HUES64 (cell line): Measurements from ENCODE around the gene ABCD3.
"Not testable (repeated sequence)": the region's sequence is repeated elsewhere in the genome, so short reads cannot be mapped to it uniquely, and the experiment has no call there.

Experiments used
- H3K27ac ChIP-seq: 2 replicates; pipeline ENCODE4 v1.7.0; 2013; ENCODE audit warnings: low read depth, low read length, inconsistent platforms
- H3K27me3 ChIP-seq: 2 replicates; pipeline ENCODE4 v1.6.1; 2013; ENCODE audit warnings: mild to moderate bottlenecking, low read length; ENCODE audit not compliant: insufficient read depth
- H3K36me3 ChIP-seq: 2 replicates; pipeline ENCODE4 v1.6.1; 2013; ENCODE audit warnings: mild to moderate bottlenecking, low read length; ENCODE audit not compliant: insufficient read depth
- H3K4me1 ChIP-seq: 2 replicates; pipeline ENCODE4 v1.6.1; 2013; ENCODE audit warnings: mild to moderate bottlenecking, low read length, moderate library complexity; ENCODE audit not compliant: insufficient read depth
- H3K4me3 ChIP-seq: 2 replicates; pipeline ENCODE4 v1.5.1; 2013; ENCODE audit warnings: mild to moderate bottlenecking, low read length, moderate library complexity
- H3K9ac ChIP-seq: 2 replicates; pipeline ENCODE4 v1.6.1; 2013; ENCODE audit warnings: mild to moderate bottlenecking, low read depth, low read length
- H3K9me3 ChIP-seq: 2 replicates; pipeline ENCODE4 v1.6.1; 2013; ENCODE audit warnings: low read depth, low read length; ENCODE audit not compliant: insufficient read depth
- WGBS: fragments of 150-250, 120-280 bp; methylation state at CpG from one replicate; pipeline ENCODE4 v1.1.7; 2013; ENCODE audit warnings: missing lambda C conversion rate; 5-methylcytosine and 5-hydroxymethylcytosine counted together

ABCD3 gene

DNA sequence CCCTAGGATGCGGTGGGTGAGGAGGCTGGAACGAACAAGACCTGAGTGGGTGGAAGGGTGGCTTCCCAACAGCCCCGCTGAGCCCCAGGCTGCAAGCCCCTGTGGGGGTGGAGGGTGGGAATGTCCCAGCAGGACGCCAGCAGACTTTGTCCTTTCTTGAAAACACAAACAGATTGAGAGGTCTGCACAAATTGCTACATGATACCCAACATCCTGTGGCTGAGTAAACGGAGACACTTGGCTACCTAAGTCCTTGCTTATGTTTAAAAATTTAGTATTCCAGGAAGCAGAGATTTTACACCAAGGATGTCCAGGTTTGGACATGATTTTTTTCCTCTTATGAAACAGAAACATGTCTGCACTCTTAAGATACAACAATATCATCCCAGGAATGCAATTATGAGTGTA lies 135.1 kb downstream of the ABCD3 start:
- Histone ChIP-seq H3K4me3 (0 out of 2 replicates have a peak overlapping the region, but pooled peaks have one; percentile 10), H3K36me3 (no peaks in the 10 kb centered on the region), H3K27ac (no peak overlapping the region), H3K9ac (no peak overlapping the region), H3K27me3 (no peaks in the 10 kb centered on the region), H3K4me1 (peaks cover 42% of the 10 kb centered on the region), H3K9me3 (no peaks in the 10 kb centered on the region)
- WGBS: 15% methylated on average over 5 of the region's 5 CpGs

DNA sequence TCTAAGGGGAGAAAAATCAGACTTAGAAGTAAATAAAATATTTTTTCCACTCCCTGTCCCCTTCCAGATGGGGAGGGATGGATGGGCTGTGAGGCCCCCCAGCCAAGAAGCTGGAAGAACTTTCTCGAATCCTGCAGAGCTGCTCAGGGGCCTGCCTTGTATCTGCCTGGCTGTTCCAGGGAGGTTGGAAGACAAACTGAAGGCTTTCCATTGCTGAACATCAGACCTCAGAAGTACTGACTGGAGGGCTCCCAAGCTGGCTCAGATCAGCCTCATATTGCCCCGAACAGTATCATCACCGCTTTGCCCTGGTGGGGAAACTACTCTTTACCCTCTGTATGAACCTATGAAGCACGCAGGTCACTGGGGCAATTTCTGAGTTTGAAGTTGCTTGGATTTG lies 135.7 kb downstream of the ABCD3 start:
- H3K4me1 ChIP-seq: peaks cover 42% of the 10 kb centered on the region
- H3K4me3 ChIP-seq: no peak overlapping the region
- H3K9ac ChIP-seq: no peak overlapping the region
- H3K36me3 ChIP-seq: no peaks in the 10 kb centered on the region
- no peak overlapping the region for H3K27ac ChIP-seq
- H3K27me3 ChIP-seq: no peaks in the 10 kb centered on the region
- WGBS: 82% methylated on average over 4 of the region's 4 CpGs
- no peaks in the 10 kb centered on the region for H3K9me3 ChIP-seq

DNA sequence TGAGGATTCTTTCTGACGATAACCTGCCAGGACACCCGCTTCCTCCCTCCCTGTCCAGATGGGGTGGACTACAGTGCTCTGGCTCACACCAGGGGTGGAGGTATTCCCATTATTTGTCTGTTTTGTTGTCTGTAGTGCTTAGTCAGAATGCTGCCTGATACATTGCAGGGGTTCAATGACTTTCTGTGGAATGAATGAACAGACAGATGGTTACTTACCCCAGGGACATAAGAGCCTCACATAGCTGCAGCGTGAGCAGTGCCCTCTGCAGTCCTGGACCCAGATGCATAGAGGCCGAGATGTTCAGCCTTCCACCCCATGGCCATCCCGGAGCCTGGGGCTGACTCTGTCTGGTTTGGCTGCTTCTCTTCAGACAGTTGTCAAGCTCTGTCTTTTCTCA lies 136.4 kb downstream of the ABCD3 start:
- no peak overlapping the region for H3K9ac ChIP-seq
- H3K4me3 ChIP-seq: no peak overlapping the region
- H3K27me3 ChIP-seq: no peaks in the 10 kb centered on the region
- H3K4me1 ChIP-seq: peaks cover 42% of the 10 kb centered on the region
- H3K9me3 ChIP-seq: no peaks in the 10 kb centered on the region
- no peaks in the 10 kb centered on the region for H3K36me3 ChIP-seq
- no peak overlapping the region for H3K27ac ChIP-seq
- WGBS: 82% methylated on average over 5 of the region's 5 CpGs

DNA sequence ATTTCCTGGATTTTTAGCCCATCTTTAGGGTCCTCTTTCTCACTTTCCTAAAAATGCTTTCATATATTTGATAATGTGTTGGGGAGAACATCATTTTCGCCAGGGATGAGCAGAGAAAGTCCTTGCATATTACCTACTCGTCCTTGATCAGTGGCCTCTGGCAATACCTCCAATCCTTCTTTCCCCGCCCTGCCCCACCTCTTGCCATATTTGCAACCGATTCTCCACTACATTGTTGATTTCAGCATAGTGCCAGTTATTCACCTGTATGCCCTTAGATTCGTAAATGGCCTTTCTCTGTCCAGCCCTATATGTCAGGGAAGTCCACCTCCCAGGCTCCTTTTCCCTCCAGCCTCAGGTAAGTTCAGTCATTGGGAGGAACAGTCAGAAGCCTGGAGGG lies 136.9 kb downstream of the ABCD3 start:
- H3K27ac ChIP-seq: no peak overlapping the region
- 87% methylated on average over 5 of the region's 5 CpGs for WGBS
- no peaks in the 10 kb centered on the region for H3K9me3 ChIP-seq

DNA sequence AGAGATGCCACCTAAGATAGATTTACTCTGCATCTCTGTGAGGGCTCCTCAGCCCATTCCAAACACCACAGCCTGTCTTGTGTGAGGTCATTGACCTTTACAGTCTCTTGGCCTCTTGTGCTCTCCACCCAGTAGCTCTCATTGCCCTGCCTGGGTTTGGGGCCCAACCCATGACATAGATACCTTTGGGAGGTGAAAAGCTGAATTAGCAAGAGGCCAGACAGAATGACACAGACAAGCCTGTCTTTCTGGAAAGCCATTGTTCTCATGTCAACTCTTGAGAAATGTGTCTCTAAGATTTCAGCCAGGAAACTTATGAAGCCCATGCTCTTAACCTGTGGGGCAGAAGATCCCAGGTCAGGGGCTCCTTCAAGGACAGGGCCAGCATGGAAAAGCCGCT lies 141.7 kb downstream of the ABCD3 start:
- Histone ChIP-seq H3K27me3 (no peaks in the 10 kb centered on the region), H3K4me1 (peaks cover 4% of the 10 kb centered on the region; the same call in 1 of the 2 replicates), H3K36me3 (no peaks in the 10 kb centered on the region), H3K4me3 (no peak overlapping the region), H3K27ac (no peak overlapping the region), H3K9me3 (no peaks in the 10 kb centered on the region), H3K9ac (no peak overlapping the region)
- 100% methylated on average over 1 of the region's 1 CpG for WGBS

More for the DNA sequence above, 136.9 kb downstream of the ABCD3 start:
- H3K27me3 ChIP-seq: no peaks in the 10 kb centered on the region
- peaks cover 42% of the 10 kb centered on the region for H3K4me1 ChIP-seq
- no peaks in the 10 kb centered on the region for H3K36me3 ChIP-seq
- no peak overlapping the region for H3K9ac ChIP-seq
- H3K4me3 ChIP-seq: no peak overlapping the region

DNA sequence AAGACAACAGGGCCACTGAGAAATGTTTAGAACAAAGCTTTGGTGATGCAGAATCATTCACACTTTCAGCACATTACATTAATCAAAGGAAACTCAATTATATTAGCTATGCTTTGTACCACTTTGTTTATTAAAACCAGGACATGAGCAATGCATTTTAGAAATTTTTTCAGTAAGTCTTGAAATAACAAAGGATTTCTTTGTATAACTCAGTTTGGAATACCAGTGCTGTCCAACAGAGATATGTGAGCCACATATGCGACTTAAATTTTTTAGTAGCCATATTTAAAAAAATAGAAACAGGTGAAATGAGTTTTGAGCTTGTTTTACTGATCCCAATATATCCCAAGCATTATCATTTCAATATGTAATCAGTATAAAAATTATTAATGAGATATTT lies 142.1 kb downstream of the ABCD3 start:
- Histone ChIP-seq H3K4me3 (no peak overlapping the region), H3K9me3 (no peaks in the 10 kb centered on the region), H3K4me1 (no peaks in the 10 kb centered on the region), H3K27me3 (no peaks in the 10 kb centered on the region), H3K9ac (no peak overlapping the region), H3K36me3 (no peaks in the 10 kb centered on the region), H3K27ac (no peak overlapping the region)
- WGBS: 100% methylated on average over 1 of the region's 1 CpG

DNA sequence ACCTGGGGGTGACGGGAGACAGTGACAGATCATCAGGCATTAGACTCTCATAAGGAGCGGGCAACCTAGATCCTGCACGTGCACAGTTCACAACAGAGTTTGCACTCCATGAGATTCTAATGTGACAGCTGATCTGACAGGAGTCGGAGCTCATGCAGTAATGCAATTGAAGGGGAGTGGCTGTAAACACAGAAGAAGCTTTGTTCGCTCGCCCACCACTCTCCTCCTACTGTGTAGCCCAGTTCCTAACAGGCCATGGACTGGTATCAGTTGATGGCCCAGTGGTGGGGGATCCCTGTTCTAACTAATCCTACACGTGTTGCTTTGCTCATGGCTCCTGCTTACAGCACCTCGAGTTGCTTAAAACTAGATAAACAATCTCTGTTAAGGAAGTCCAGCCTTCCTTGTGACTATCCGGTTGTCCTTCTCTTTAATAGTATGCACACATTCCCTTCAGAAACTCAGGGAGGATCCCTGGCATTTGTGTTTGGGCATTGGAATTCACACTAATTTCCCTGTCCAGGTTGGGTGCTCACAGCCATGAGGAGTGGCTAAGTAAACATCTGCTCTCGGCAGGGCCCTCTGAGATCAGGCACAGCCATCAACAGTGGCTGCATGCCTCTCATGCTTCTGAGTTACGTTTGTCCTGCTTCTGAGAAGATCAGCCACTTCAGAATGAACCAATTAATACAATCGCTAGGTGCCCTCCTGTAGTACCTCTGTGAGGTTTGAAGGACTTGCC lies 144.5 kb downstream of the ABCD3 start:
- no peak overlapping the region for H3K4me3 ChIP-seq
- WGBS: 78% methylated on average over 12 of the region's 12 CpGs
- no peak overlapping the region for H3K27ac ChIP-seq
- no peak overlapping the region for H3K9ac ChIP-seq
- H3K27me3 ChIP-seq: no peaks in the 10 kb centered on the region
- H3K9me3 ChIP-seq: no peaks in the 10 kb centered on the region
- no peaks in the 10 kb centered on the region for H3K36me3 ChIP-seq
- H3K4me1 ChIP-seq: peaks cover 3% of the 10 kb centered on the region; the same call in 1 of the 2 replicates

DNA sequence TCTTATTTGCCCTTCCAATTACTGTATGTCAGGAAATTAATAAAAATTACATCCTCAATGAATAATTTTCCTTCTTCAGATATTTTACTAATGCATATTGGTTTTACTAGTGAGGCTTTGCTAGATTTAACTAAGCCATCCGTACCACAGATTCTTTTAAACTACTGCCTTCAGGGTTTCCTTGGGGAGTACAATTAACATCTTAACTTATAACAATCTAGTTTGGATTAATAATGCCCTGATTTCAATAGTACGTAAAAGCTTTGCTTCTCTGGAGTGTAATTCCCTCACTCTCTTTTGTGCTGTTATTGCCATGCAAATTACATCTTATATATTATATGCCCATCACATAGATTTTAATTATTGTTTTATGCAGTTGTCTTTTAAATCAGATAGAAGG lies 147.7 kb downstream of the ABCD3 start:
- Histone ChIP-seq H3K27me3 (no peaks in the 10 kb centered on the region), H3K4me3 (no peak overlapping the region), H3K4me1 (peaks cover 3% of the 10 kb centered on the region; the same call in 1 of the 2 replicates), H3K9me3 (0 out of 2 replicates have a peak, but pooled peaks cover 5% of the 10 kb centered on the region), H3K27ac (no peak overlapping the region), H3K9ac (no peak overlapping the region), H3K36me3 (no peaks in the 10 kb centered on the region)
- WGBS: 100% methylated on average over 1 of the region's 2 CpGs

DNA sequence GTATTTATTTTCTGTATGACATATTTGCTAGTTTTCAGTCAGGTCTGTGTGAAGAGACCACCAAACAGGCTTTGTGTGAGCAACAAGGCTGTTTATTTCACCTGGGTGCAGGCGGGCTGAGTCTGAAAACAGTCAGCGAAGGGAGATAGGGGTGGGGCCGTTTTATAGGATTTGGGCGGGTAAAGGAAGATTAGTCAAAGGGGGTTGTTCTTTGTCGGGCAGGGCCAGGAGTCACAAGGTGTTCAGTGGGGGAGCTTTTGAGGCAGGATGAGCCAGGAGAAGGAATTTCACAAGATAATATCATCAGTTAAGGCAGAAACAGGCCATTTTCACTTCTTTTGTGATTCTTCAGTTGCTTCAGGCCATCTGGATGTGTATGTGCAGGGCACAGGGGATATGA lies 148.2 kb downstream of the ABCD3 start:
- not testable (repeated sequence) for H3K4me1 ChIP-seq, H3K9ac ChIP-seq, H3K9me3 ChIP-seq, H3K4me3 ChIP-seq, H3K27ac ChIP-seq, H3K36me3 ChIP-seq, H3K27me3 ChIP-seq
- WGBS: 60% methylated on average over 5 of the region's 5 CpGs

DNA sequence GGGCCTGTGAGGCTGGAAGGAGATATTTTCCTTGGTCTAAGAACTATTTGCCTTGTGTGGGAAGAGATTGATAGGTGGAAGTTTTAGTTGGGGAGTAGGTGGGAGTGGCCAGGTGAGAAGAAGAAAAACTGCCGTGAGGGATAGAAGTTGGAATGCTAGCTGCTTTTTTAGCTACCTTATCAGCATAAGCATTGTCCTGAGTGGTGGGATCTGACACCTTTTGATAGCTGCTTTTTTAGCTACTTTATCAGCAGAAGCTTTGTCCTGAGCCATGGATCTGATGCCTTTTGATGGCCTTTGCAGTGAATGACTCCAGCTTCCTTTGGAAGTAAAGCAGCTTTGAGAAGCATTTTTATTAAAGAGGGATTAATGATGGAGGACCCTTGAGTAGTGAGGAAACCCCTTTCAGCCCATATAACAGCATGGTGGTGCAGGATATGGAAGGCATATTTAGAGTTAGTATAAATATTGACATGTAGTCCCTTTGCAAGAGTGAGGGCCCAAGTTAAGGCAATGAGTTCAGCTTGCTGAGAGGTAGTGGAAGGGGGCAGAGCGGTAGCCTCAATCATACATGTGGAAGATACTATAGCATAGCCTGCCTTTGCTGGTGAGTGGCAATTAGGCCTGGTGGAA lies 149.9 kb downstream of the ABCD3 start:
- H3K9ac ChIP-seq, H3K36me3 ChIP-seq, H3K4me1 ChIP-seq, H3K27ac ChIP-seq, H3K27me3 ChIP-seq, H3K4me3 ChIP-seq: not testable (repeated sequence)
- peaks cover 13% of the 10 kb centered on the region; the same call in 1 of the 2 replicates for H3K9me3 ChIP-seq
- 88% methylated on average over 2 of the region's 2 CpGs for WGBS
